Left renal cortex interstitium (tissue), 4 donors: ENCODE data around the gene PRDM16. TPM values are rescaled to one million over a fixed set of nuclear protein-coding genes. Genes with fewer than 3 reads are reported as not detected.
"Not testable (repeated sequence)": the region's sequence is repeated elsewhere in the genome, so short reads cannot be mapped to it uniquely, and the experiment has no call there.

ENCODE experiments used
- DNase-seq, 4 donors: peaks; one replicate each; pipeline ENCODE4 v3.0.0-alpha.2; 2013; ENCODE audit warnings: low read depth in 4 of 4, low spot score in 2 of 4, missing footprints in 1 of 4
- polyA plus RNA-seq, 4 donors: library from polyadenylated mRNA; unstranded; fragments of 120-200 nt; gene quantifications; one replicate each; pipeline ENCODE4 v1.2.1, GENCODE V29; 2013; ENCODE audit not compliant: insufficient read length in 4 of 4

The PRDM16 gene
- polyA plus RNA-seq, 4 donors = 4.9 to 12.5 (median 7.0) TPM

DNA sequence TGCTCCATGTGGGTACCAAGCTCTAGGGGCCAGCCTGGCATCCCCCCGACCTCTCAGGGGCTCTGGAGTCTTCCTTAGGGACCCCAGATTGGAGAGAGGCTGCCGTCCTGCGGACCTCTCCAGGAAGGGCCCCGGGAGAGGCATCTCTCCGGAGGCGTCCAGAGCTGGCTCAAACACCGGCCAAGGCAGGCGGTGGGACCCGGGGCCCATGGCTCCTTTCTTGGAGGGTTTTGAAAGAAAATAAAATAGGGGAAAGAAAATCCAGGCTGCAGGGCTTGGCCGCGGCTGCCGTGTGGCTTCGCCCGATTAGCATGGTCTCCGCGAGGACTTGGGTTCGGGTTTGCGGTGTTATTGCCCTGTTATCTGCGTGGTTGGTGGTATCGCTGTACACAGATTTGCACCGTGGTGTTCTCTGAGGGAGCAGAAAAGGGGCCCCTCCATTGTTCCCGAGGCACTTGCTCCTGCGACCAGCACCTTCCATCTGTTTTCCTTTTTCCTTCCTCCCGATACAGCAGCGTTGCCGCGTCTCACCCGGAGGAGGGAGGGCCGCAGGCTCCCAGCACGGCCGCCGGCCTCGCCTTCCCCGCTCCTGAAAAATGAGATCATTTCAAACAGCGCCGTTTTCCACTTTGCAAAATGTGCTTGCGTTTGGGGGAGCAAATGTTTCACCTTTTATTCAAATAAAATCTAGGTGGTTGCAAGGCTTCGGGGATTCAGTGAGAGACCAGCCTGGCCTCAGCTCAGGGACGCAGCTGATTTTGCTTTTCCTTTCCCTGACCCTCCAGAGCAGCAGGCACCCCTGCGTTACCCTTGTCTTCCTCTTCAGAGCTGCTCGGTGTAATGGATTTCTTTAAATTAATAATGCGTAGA, 86.3 kb downstream of the PRDM16 start:
- DNase-seq = no peak

DNA sequence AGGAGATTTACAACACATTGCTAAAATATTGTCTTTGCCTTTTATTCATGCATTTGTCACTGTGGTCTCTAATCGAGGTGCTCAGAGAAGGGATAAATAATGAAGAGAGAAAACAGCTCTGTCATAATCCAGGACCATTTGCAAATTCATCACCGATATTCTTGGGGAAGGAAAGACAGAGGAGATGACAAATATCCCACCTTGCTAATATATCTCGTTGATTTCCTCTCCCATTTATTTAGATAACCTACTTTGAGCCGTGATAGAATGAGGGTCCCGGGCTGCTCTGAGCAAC, 86.9 kb downstream of the PRDM16 start:
- no peak for DNase-seq

DNA sequence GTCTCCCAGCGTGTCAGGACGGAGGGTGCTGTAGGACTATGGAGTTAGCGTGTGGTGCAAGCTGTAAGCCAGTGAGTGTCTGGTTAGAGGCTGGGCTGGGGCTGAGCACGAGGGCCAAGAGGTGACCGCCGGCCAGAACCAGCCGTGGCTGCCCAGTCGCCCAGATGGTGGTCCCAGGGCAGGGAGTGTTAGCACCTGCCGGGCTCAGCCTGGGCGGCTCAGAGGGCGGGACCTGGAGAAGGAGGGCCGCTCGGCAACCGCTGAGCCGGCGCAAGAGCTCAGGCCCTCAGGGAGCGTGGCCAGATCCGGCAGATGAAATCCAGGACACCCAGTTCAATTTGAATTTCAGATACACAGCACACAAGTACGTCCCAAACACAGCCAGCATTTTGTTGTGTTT, 87.9 kb downstream of the PRDM16 start:
- DNase-seq = no peak

DNA sequence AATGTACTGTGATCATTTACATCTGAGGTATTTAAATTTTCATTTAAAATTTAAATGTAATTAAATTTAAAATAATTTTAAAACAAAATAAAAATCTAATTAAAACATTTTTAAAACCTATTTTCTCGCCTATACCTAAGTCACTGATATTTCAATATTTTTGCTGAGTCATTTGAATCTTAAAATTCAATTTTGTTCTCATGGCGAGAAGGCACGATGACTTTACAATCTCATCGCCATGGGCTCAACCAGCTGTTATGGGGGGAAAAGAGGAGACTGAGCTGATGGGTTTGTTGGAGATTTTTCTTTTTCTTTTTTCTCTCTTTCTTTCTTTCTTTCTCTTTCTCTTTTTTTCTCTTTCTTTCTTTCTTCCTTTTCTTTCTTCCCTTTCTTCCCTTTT, 89.3 kb downstream of the PRDM16 start:
- DNase-seq = no peak

DNA sequence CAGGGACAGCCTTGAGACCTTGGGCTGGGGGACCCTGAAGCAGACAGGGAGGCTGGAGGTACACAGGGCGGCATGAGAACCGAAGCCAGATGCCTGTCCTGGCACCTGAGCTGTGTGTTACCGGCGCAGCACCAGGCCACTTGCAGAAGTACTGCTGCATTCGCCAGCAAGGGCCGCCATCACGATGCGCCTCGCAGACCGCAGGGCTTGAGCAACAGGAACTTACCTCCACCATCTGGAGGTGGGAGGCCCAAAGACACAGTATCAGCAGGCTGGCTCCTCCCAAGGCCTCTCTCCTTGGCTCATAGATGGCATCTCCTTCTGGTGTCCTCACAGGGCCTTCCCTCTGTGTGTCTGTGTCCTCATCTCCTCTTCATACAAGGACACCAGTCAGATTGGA, 90.1 kb downstream of the PRDM16 start:
- DNase-seq = no peak

DNA sequence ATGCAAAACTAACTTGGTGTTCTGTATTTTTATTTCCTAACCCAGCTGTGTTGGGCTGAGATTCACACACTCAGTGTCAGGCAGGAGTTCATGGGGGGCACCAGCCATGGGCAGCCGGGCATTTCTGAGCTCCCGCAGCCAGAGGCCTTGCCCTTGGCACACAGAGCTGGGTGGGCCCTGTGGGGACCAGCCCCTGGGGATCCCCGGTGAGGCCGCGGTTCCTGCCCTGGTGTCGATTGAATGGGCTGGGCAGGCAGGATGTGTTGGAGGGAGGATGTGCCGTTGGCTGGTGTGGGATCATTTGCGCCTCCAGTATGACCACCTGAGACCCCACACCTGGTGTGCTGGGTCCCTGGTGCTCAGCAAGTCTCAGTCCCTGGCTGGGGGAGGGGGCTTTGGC, 91.0 kb downstream of the PRDM16 start:
- DNase-seq = no peak

DNA sequence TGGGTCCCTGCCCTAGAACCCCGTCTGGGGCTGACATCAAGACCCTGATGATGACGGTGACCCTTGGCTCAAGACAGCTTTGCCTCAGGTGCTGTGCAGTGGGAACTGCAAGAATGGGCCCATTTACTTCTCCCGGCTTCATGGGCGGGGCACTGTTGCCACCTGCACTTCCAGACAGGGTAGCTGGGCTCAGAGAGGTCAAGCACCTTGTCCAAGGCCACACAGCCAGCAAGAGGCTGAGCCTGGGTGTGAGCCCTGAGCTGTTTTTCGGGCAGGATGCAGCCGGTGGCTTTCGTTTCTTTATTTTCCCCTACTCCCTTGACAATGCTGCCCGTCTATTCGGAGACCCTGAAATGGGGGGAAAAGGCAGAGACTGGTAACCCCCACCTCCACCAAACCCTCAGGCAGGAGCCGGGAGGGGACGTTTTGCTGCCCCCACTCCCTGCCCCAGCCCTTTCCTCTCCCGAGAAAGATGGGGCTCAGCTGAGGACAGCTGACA, 91.7 kb downstream of the PRDM16 start:
- DNase-seq = no peak

DNA sequence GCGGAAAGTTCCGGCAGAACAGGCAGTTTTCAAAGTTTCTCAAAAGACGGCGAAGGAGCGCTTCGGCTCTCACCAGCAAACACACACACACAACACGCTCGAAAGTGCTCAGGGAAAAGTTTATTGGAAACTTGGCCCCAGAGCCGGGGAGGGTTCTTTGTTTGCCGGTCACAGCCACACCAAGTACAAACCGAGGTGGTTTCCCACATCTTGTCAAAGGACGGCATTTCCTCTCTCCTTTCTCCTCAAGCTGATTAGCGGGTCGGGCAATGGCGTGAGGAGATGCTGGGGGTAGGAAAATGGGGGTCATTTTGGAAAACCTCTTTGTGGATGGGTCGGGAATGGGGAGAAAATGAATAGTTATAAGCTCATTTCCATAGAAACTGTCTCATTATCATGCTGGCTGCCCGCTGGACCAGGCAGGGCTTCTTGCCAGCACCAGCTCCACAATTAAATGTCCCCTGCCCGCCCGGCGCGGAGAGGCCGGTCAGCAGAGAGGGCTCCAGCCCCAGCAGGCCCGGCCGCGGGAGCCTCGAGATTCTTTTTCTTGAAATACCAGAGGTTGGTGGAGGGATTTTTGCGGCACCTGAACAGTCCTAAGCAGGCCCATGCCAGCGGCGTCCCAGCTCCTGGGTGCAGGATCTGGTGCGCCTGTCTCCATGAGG, 92.3 kb downstream of the PRDM16 start:
- no peak for DNase-seq

DNA sequence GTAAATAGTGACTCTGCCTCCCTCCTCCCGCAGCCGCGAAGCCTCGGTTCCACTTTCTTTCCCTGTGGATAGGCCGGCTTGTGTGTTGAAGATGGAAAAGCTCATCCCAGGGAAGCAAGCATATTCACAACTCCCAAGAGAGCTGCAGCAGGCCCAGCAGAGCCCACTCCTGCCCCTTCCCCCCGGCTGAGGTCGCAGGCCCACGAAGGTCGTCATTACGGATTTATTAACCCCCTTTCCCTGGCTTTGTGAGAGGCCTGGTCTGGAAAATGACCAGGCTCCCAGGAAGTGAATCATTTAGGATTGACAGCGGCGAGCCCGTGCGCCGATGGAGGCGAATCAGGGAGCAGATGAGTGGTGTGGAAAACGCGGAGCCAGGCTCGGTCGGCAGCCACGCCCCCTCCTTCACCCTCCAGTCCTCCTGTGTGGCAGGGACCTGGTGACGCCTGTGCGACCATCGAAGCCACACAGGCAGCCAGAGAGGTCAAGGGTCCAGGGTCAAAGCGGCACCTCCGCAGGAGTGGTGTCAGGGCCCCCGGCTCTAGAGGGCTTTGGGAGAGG, 93.4 kb downstream of the PRDM16 start:
- DNase-seq = no peak

DNA sequence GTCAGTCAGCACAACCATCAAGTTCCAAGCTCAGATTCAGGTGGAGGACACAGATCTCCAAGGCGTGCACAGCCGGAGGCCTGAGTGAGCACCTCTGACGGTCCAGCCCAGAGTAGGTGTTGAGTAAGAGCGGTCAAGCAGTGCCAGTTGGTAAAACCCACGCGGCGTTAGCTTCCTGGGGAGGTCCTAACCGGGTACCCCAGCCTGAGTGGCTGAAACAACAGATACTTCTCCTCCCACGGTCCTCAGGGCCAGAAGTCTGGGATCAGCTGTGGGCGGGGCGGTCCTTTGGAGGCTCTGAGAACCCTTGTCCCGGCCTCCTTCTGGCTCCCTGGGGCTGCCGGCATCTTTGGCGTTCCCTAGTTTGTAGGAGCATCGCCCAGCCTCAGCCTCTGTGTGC, 94.4 kb downstream of the PRDM16 start:
- DNase-seq = no peak

DNA sequence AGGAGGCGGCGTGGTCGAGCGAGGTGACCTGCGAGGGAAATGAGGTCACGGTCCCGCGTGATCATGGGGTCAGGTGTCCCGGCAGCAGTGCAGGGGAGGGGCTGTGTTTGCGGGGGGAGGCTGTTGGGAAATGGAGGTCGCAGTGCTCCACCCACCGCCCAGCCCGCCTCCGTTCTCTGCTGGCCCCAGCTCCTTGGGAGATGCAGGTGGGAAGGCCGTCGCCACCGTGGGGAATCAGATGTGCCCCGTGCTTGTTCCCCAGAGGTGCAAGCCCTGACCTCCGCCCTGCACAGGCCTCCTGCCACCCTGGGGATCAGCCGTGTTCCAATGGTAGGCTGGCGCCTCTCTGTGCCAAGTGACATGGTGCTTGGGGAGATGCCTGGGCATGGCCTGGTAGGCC, 95.7 kb downstream of the PRDM16 start:
- no peak for DNase-seq

DNA sequence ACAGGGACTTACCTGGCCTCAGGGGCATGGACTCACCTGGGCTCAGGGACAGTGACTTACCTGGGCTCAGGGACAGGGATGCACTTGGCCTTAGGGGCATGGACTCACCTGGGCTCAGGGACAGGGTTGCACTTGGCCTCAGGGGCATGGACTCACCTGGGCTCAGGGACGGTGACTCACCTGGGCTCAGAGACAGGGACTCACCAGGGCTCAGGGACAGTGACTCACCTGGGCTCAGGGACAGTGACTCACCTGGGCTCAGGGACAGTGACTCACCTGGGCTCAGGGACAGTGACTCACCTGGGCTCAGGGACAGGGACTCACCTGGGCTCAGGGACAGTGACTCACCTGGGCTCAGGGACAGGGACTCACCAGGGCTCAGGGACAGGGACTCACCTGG, 96.2 kb downstream of the PRDM16 start:
- DNase-seq = not testable (repeated sequence)

DNA sequence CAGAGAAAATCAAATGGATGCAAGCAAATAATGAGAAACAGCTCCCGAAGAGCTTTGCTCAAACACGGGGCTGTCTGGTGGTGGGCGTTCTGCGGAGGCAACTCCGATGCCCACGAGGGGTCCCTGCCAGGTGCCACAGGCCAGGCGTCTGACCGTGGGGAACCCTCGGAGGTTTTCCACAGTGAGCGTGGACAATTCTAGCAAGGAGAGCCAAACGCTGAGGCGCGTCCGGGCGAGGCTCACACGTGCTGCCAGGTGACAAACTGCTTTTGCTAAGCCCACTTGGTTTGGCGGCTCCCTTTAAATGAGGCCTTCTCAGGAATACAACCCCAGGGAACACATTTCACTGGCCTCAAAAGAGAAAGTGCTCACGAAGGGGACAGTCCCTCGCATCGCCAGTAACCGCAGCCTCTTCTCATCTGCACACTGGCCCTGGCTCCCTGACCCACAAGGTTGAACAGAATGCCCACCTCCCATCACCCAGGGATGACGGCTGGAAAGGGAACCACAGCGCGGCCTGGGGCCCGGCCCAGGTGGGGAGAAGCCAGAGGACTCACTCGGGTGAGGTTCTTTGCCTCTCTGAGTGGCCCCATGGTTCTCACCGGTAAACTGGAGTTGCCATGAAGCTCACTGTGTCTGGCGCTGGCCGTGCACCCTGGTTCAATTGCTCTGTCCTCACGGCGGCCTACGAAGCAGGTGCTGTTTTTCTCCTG, 97.4 kb downstream of the PRDM16 start:
- no peak for DNase-seq

DNA sequence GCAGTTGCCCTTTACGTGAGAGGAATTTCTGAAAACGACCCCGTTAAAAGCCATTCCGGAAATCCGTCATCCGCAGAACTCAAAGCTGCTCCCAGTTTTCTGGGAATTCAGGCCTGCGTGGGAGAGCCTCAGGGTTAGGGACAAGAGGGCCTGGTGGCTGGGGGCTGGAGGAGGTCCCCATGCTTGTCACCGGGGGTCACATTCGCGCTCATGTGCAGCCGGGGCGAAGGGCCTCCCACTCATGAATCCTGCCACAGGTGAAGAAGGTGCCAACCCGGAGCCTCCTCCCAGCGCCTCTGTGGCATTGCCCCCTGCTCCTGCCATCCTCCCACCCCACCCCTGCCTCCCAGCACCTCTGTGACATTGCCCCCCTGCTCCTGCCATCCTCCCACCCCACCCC, 98.3 kb downstream of the PRDM16 start:
- DNase-seq = no peak

DNA sequence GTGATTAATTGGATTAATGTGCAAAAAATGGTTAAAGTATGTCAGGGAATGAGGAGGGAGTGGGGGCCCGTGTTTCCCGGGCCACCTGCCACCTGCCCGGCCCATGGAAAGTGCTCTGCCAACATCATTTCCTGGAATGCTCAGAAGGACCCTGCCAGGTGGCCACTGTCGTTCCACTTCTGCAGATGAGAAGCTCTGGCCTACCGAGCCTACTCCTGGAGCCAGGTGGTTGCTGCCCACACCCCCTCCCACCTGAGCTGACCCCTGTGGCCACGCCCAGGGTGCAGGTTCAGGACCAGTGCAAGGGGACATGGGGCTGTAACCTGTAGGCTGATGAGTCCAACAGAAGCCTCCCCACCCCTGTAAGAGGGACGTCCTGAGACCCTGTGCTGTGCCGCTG, 99.7 kb downstream of the PRDM16 start:
- DNase-seq = no peak

DNA sequence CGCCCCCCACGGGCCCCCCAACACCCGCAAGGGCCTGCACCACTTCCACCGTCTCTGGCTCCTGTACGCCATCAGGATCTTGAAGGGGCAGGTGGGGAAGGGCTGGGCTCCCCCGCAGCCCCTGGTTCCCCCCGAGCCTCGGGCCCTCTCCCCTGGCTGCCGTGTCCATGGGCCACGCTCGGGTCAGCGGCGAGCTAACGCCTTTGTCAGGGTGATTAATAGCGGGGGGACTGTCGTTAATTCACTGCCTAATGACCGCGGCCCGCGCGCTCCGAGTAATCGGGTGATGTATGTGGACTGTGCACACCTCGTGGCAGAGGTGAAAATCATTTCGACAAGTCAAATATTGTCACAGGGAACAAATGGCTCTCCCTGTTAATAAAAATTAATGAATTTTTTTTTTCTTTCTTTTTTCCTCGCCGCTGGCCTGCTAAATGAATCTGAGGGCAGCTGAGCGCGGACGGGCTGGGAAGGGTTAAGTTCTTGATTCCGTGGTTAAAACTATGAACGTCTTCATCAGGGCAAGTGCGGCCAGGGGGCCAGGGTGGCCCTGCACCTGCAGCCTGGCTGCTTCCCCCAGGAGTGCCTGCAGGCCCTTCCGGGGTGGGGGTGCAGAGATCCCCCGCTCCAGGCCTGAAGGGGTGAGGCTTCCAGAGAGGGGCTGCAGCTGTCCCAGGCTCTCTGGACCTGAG, 100.8 kb downstream of the PRDM16 start:
- DNase-seq = no peak

DNA sequence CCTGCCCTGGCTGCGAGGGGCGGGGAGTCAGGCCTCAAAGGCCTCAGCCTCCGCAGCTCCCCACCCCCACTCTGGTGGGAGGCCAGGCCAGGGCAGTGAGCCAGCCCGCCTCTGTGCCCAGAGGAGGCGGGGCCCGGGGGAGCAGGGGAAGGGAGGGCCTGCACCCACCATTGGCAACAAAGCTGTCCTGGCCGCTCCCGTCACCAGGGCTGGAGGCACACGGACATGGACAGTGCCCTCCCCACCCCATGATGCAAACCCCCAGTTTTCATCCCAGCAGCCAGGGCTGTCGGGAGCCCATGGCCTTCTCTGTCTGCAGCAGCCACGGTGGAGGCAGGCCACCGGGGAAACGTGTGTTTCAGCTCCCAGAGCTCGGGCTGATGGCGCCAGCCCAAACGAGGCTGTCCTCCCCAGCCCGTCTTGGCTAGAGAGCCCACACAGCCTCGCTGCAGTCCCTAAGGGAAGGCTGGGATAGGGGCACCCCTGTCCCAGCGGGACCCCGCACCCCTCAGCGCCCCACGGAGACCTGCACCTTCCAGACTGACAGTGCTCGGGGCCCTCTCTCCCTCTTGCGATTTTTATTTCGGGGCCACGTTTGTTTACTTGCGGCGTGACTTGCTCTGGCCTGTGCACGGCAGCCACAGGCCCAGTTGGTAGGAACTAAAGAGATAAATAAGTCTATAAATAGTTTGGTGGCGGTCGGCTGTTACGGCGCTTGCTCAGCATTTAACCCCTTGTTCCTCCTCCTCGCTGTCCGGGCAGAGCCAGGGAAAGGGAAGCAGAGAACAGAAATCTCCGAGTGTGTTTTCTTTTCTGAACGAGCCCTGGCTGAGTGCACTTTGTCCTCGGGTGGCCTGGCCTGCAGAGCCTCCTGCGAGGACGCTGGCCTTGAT, 101.8 kb downstream of the PRDM16 start:
- peak in 2 of 4 donors; percentile 40 to 65 for DNase-seq

DNA sequence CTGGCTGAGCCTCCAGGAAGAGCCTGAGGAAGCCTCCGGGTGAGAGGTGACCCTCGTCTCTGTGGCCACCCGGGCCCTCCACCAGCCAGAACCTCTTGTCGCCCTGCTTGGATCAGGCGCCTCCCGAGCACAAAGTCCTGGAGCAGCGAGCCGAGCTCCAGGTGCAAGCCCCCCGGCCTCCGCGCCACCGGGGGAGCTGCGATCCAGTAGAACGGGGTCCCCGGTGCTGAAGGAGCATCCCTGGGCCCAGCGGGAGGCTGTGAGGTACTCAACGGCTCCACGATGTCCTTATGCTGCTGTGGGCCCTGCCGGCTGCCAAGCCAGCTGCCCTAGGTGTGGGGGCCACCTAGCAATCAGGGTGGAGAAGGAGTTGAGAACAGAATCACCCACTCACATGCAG, 102.8 kb downstream of the PRDM16 start:
- no peak for DNase-seq
